Raji (cell line): ENCODE data around the gene ATP6V1D.
A peak's percentile ranks its signal among the peaks of the same experiment; 100 is the strongest.

ENCODE experiments used
- POLR2A ChIP-seq: IDR thresholded peaks from 2 replicates; pipeline ENCODE4 v1.6.1; 2011; ENCODE audit warnings: low read depth, low read length, control low read depth; ENCODE audit not compliant: insufficient read depth

The ATP6V1D gene

DNA sequence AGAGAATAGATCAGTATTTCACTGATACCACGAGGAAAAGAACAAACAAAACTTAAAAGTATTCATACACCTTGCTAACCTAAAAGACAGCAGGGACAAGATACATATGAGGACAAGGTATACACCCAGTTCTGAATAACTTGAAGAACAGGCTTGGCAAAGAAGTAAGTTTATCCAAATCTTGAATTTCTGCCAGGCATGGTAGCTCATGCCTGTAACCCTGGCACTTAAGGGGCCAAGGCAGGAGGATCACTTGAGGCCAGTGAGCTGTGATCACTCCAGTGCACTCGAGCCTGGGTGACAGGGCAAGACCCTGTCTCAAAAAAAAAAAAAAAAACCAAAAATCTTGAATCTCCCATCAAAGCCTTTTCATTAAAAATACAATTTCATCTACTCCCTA lies 25.5 kb upstream of the ATP6V1D start:
- no peak for TF ChIP-seq POLR2A

DNA sequence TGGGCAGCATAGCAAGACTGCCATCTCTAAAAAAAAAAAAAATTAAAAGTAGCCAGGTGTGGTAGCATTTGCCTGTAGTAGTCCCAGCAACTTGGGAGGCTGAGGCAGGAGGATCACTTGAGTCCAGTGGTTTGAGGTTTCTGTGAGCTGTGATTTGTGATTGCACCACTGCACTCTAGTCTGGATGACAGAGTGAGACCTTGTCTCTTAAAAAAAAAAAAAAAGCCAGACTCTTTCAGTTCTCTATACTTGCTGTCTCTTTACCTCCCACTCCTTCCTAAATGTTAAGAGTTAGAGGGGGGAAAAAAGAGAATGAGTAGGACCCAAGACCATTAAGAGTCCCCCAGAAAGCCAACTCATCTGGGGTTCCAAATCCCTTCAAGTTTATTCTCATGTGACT lies 18.3 kb upstream of the ATP6V1D start:
- TF ChIP-seq POLR2A = no peak

DNA sequence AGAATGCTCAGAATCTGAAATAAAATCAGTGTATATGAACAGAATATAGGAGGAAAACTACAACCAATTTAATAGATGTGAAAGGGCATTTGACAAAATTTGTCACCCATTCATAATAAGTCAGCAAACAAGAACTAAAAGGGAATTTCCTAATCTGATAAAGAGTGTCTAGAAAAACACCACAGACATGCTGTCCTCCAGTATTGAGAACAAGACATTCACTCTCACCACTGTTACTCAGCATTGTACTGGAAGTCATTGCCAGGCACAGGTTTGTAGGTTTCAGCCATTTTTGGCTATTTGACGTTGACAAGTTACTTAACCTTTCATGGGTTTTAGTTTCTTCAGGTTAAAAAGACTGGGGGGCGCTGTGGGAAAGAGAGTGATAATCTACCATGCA lies 13.7 kb upstream of the ATP6V1D start:
- no peak for TF ChIP-seq POLR2A

DNA sequence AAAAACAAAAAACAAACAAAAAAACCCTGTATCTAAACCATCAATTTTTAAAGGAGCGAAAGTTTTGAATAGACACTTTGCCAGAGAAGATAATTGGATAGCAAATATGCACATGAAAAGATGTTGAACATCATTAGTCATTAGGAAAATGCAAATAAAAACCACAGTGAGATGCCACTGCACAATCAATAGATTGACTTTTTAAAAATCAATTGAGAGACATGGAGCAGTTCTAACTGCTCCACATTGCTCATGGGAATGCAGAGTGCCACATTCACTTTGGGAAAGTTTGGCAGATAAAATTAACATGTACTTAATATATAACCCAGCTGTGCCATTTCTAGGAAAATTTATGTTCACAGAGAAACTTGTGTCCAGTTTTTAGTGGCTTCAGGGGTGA lies 13.2 kb upstream of the ATP6V1D start:
- no peak for TF ChIP-seq POLR2A

DNA sequence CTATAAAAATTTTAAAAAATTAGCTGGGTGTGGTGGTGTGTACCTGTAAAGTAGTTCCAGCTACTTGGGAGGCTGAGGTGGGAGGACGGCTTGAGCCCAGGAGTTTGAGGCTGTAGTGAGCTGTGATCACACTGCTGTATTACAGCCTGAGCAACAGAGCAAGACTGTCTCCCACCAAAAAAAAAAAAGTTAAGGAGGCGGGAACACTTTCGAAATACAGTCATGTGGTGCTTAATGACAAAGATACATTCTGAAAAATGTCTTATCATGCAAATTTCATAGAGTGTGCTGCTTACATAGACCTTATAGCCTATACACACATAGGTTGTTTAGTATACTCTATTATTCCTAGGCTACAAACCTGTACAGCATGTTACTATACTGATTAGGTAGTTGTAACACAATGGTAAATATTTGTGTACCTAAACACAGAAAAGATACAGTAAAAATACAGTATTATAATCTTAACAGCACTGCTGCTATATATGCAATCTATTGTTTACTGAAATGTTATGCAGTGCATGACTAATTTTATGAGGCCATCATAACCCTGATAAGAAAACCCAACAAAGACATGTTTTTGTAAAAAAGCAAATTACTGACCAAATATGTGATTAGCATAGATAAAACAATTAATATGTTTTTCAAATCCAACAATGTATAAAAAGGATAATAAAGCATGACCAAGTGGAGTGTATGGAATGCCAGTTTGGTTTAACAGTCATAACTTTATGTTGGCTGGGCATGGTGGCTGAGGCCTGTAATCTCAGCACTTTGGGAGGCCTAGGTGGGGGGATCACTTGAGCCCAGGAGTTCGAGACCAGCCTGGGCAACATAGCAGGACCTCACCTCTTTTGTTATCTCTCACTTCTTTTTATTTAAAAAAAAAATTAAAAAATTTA lies 11.9 kb upstream of the ATP6V1D start:
- no peak for TF ChIP-seq POLR2A

DNA sequence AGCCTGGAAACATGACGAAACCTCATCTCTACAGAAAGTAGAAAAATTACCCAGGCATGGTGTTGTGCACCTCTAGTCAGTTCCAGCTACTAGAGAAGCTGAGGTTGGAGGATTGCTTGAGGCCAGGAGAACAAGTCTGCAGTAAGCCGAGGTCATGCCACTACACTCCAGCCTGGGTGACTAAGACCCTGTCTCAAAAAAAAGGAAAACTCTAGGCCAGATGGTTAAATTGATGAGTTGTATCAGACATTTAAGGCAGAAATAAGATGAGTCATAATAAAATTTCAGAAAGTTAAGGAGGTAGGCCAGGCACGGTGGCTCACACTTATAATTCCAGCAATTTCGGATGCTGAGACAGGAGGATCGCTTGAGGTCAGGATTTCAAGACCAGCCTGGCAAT lies 11.2 kb upstream of the ATP6V1D start:
- no peak for TF ChIP-seq POLR2A

DNA sequence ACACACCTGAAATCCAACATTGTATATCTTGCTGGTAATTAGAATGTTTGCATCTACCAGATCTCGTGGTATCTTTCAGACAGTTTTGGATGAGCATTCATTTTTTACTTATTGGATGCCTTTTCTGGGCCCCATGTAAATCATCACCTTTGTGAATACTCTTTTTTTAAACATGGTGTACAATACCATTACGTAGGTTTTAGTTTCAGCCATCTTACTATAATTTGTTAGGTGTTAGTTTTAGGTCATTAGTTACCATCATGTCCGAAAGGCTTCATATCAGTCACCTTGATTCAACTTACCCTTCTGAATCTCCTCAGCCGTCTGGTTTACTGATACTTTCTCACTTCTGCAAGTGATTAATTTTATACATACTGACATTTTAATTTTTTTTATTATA lies 5.9 kb upstream of the ATP6V1D start:
- no peak for TF ChIP-seq POLR2A

DNA sequence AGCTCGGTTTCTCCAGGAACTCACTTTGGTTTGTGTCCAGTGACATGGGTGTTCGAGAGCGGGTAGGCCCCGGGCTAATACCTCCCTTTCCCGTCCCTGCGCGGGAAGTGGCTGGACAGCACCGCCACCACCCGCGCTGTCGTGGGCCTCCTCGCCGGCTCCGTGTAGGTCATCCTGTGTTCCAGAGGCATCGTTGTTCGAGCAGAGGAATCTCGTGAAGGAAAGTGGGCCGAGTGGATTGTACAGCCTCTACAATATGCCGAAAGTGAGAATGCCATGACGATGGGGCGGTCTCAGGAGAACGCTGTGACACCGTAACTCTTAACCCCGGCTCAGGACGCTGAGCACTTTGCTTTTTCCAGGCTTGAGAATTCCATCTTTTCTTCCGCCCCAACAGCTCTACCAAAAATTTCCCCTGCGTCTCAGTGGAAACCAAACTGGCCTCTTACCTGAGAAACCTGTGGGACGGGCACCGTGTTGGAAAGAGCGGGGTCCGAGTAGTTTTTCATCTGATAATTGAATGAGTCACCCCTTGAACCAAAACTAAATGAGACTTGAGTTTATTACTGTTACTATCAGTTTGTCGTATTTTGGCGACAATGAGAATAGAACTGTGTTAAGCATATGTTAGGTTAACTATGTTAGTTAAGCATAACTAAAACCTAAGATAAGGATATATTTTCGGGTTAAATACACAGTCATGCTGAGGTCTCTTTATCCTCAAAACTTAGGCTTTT lies 1.0 kb upstream of the ATP6V1D start:
- TF ChIP-seq POLR2A = no peak

DNA sequence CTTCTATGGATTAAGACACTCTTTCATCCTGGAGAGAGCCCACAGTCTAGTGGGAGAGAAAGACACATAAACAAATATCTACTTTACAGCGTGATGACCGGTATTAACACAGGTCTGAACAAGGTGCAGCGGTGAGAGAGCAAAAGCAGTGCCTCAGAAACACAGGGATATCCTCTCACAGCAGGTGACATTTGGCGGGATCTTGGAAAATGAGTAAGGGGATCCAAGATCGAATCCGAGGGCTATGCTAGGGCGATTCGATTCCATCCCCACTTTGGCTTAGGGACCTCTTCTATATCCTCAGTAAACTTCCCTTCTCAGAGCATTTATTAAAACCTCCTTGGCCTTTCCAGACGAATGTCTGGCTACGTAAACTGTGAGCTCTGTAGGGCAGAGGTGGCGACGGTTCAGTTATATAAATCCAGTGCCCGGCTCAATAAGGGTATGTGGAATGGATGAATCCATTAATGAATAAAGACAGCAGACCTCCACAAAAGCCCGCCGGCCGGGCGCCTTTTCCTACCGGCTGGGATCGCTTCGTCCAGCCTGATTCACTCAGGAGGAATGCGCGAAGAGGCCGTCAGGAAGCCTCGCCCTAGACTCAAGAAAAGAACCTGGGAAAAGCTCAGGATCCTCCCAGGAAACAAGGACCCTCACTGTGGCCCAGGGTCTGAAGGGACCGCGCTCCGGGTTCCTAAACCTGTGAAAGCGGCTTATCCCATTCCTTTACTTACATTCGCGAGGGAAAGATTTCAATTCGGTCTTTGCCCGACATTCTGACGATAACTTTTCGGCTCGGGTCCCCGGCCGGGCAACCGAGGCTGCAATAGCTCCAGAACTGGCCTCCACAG lies 455 bp downstream of the ATP6V1D start:
- peak; percentile 50; the same call in 1 of the 2 replicates for TF ChIP-seq POLR2A

DNA sequence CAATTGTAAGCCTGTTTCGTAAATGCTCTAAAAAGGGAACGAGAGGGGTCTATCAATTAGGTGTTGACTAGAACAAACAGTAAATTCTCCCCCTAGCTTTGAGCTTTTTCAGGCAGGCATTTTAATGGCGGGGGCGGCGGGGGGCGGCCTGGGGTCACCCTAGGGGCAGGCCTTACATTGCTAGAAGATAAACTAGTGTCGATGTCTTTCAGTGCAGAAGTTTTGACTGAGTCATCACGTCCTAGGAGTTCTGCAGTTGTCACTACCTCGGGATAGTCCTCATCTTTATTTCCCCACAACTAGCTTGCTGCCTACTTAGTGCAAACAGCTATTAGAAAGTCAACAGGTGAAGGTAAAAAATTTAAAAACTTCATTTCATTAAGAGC lies 1.6 kb downstream of the ATP6V1D start:
- no peak for TF ChIP-seq POLR2A

DNA sequence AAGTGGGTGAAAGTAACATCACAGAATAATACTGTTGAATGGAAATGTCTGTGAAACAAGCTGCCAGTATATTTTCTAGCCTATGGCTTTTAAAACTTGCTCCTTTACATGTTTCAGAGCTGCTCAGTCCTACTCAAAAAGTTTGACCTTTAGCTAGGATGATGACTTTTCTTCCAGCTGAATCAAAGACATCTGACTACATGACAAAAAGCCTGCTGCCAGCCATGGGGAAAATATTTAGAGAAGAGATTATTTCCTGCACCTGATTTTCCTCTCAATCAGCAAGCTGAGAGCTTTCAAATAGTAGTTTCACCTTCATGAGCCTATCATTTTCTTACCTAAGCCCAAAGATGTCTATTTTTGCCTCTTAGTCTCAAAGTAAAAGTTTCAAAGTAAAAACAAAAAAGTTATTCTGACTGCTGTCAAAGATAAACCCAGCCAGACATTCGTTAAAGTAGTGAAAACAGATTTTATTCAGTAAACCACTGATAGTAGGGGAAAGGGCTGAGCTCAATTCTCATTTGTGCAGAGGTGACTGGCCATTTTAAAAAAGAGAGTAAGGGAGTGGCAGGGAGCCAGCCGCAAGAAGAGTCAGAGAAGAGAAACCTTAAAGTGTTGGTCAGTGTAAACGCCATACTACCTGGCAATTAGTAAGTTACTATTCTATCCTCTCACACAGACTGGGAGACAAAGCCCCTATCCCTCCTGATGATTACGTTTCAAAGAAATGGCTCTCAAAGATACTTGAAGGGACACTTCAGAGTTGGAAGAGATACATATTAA lies 2.2 kb downstream of the ATP6V1D start:
- TF ChIP-seq POLR2A = no peak

DNA sequence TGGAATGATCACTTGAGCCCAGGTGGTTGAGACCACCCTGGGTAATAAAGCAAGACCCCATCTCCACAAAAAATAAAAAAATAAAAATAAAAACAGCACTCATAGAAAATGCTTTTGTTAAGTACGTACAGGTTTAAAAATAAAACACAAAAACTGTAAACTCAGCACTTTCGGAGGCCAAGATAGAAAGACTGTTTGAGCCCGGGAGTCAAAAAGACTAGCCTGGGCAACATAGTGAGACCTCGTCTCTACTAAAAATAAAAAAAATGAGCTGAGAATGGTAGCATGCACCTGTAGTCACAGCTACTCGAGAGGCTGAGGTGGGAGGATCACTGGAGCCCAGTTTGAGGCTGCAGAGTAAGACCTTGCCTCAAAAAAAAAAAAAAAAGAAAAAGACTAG lies 7.5 kb downstream of the ATP6V1D start:
- no peak for TF ChIP-seq POLR2A

DNA sequence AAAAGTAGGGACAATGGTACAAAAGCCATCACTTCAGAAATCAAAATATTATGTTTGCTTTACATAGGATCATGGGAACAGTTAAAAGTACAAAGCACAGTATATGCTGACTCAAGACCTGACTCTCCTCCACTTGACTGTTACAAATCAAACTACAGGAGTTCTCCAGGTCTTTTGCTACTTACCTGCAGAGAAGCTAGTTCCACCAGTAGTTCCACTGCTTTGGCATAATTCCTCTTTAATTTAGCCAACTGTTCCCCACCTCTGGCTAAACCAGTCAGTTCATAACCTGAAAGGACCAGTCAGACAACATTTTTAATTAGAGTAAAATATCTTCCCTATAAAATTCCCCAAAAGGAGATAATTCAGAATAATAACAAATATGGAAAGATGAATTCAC lies 14.0 kb downstream of the ATP6V1D start:
- TF ChIP-seq POLR2A = no peak

DNA sequence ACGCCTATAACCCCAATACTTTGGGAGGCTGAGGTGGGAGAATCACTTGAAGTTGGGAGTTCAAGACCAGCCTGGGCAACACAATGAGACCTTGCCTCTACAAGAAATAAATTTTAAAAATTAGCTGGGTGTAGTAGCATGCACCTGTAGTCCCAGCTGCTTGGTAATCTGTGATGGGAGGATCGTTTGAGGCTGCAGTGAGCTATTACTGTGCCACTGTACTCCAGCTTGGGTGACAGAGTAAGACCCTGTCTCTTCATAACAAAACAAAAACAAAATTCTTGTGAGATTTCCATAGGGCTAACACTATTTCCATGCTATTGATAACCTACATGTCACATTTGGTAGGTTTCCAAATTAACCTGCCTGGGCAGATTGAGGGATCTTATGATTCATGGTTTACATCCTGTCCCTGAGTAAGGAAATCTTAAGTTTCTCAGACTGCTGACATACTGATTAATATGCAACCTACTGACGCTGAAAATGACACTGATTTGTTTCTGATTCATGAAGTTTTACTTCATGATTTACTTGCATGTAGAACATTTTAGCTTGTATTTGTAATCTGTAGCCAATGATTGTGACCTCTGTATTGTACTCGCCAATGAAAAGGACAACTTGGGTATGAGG lies 15.9 kb downstream of the ATP6V1D start:
- TF ChIP-seq POLR2A = no peak
